GM21390 (cell line): Measurements from ENCODE around the gene CMTR2.

Source experiments
- ATAC-seq: cut with Tn5 transposase; IDR thresholded peaks from one replicate; pipeline ENCODE4 v1.9.1; 2021; ENCODE audit not compliant: unreplicated experiment

Gene CMTR2

DNA sequence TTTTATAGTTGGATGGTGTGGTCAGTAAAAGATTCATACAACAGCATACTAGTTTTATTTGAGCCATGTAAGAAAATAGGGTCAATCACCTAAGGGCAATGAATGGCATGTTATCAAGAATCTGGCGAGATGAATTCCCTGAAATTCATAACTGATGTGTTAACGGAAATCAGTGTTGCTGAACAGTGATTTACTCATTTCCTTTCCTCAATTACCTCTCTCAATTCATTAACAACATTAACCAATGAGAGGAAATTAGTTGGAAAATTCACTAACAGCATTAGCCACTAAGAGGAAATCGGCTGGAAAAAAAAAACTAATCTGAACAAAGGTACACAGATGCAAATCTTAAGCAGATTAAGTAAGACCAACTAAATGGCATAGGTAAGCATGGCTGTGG is 6.3 kb downstream of the CMTR2 start:
- ATAC-seq: no peak

DNA sequence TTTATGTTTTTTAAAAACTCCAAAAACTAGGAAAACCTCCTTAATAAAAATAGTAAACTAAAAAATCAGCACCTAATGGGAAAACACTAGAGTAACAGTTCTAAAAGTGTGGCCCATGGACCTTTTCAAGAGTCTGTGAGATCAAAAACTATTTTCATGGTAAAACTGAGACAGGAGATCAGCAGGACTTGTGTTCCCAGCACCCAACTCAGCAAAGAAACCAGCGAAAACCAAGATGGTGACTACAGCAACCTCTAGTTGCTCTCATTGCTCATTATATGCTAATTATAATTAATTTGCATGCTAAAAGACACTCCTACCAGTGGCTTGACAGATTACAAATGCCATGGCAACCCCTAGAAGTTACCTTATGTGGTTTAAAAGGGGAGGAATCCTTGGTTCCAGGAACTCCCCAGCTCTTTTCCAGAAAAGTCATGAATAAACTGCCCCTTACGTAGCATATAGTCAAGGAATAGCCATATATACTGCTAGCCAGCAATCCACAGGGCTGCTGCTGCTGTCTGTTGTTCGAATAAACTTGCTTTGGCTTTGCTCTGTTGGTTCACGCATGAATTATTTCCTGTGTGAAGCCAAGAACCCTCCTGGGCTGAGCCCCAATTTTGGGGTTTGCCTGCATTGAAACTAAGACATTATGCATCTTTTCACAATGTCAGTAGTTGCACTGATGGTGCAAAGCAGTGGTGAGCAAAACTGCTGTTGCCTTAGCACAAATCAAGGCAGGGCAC is 12.4 kb downstream of the CMTR2 start:
- ATAC-seq: no peak

GRCh38 chr16:71273384-71273783 is 15.8 kb downstream of the CMTR2 start:
- ATAC-seq: no peak

- no peak for ATAC-seq
Measured at GRCh38 chr16:71264299-71264698, 24.9 kb downstream of the CMTR2 start.

DNA sequence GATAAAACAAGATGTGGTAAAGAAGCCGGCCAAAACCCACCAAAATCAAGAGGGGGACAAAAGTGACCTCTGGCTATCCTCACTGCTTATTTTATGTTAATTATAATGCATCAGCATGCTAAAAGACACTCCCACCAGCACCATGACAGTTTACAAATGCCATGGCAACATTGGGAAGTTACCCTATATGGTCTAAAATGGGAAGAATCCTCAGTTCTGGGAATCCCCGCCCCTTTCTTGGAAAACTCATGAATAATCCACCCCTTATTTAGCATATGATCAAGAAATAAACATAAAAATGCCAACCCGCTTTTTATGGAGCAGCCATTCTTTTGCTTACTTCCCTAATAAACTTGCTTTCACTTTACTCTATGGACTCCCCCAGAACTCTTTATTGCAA is 25.6 kb downstream of the CMTR2 start:
- no peak for ATAC-seq

DNA sequence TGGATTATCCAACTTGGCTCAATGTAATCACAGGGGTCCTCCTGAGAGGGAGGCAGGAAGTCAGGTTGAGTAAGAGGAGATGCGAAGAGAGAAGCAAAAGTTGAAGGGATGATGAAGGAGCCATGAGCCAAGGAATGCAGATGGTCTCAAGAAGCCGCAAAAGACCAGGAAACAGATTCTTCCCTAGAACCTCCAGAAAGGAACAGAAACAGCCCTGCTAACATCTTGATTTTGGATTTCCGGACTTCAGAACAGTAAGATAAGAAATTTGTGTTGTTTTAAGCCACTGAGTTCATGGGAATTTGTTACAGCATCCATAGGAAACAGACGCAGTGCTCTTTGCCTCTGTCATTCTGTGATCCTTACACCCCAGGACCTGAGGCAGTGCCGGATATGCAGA is 26.8 kb downstream of the CMTR2 start:
- no peak for ATAC-seq

- ATAC-seq: no peak
Measured at GRCh38 chr16:71260995-71261394, 28.2 kb downstream of the CMTR2 start.

DNA sequence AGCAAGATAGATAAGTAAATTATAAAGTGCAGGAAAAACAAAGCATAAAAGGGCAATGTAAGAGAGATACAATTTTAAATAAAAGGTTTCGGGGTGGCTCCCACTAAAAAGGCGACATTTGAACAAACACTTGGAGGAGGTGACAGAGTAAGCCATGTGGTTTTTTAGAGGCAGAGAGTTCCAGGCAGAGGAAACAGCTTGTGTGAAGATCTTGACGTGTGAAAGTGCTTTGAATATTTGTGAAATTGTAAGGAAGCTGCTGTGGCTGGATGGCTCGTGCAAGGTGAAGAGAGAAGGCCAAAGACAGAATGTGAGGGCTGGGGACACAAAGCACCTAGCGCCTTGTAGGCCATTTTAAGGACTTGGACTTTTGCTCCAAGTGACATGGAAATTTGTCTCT is 30.1 kb downstream of the CMTR2 start:
- ATAC-seq: no peak

GRCh38 chr16:71258372-71258771 is 30.8 kb downstream of the CMTR2 start:
- ATAC-seq: no peak

DNA sequence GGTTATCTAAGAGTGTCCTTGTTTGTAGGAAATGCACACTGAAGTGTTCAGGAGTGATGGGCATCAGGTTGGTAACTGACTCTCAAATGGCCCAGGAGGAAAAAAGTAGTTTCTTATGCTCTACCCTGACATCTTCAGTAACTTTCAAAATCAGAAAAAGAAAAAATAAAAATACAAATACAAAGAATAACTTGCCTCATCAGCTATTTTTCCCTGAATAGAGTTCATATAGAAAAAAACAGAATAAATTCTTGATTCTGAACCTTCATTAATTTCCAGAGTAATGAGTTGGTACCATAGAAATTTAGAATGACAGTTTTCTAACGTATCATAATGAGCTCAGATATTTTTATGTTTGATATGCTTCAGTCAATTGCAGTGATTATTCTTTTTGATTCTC is 31.4 kb downstream of the CMTR2 start:
- ATAC-seq: no peak

- ATAC-seq: no peak
Measured at GRCh38 chr16:71255721-71256120, 33.5 kb downstream of the CMTR2 start.

DNA sequence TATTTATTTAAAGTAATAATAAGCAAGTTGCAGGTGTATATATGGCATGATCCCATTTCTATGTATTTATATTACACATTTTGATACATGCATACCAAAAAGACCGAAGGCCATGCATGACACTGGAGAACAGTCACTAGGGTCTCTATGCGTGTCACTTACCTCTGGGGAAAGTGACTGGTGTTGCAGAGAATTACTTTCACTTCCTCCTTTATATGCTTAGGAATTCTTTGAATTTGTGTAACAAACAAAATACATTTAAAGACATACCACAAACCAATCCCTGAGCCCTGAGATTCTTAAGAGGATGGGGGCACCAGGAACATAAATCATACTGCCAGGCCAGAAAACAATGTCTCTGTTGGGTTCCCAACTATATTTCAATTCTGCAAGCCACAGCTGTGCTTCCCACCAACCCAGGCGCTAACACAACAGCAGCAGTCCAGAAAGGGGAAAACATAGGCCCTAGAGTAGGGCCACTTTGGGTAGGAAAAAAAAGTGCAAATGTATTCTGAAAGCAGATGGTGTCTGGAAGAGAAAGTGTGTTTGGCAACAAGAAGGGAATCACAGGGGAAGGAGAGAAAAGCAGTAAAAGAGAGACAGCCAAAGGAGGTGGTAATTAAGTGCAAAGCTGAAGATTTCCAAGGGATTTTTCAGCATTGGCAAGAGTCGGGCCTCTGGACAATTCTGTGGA is 34.2 kb downstream of the CMTR2 start:
- no peak for ATAC-seq

DNA sequence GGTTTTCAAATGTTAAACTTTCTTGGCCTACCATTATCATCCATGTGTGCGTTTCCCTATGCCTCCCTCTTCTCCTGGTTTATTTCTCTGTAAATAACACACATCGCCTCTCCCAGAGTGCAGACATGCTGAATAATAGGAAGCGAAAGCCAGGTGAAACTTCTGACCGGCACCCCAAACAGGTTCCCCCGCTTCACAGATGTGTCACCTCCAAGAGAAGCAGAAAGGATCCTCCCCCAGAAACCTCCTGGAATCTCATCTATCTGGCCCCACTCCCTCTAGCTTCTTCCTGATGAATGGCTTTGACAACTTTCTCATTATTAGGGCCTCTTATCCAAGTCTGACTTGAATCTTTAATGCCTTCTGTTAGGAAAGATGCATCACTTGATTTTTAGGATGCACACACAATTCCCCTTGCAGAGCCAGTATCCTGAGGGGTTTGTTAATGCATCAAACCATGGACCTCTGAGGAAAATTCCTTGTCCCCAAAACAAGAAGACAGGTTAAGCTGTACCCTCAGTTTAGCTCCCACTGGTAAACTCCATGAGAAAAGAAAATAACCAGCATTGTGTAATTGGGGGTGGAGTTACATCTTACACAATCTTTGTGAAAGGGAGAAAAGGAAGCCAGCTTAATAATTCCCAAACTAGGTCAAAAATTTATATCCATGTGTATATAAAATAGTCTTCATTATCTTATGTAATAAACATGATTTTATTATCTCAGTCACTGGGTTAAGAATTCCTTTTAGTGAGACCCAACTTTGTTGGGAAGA is 38.6 kb downstream of the CMTR2 start:
- ATAC-seq: no peak

DNA sequence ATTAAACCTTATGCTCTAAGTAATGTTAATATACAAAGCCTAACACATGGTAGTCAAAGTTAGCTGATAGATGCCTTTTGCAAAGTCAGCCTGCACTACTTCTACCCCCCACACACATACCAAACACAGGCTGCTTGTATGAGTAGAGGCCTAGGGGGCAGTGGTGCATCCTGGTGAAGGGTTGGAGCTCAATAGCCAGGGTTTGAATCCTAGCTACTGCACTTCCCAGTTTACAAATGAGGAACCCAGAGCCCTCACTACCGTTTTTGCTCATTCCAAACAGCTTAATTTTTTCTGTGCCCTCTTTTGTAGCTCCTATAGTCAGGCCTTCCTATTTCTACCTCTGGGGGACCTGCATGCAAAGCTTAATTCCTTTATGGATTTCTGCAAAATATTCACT is 39.8 kb downstream of the CMTR2 start:
- ATAC-seq: no peak

DNA sequence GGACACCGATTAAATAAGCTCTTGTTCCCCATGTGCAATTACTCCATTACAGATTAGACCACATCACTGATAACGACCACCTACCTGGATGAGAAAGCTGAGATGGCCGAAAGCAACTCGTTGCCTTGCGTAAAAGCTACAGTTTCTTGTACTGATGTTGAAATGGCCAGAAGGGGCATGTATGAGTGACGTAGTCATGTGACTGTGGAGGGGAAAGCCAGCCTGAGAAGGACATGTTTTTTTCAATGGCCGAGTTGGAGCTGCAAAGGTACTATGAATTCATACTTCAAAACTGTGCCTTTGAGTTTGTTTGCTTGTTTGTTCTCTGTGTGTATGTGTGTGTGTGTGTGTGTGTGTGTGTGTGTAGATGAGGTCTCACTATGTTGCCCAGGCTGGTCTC is 41.7 kb downstream of the CMTR2 start:
- ATAC-seq: no peak

DNA sequence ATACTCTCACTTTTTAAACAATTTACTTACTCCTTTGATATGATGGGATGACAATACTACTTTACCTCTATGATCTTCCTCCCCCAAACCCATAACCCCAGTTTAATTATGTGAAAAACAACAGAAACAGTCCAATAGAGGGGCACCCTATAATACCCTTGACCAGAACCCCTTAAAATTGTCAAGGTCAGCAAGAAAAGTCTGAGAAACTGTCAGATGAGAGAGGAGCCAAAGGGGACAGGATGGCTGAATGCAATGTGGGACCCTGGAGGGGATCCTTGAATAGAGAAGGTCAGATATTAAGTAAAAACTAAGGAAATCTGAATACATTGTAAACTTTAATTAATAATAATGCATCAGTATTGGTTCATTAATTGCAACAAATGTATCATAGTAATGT is 42.9 kb downstream of the CMTR2 start:
- no peak for ATAC-seq

DNA sequence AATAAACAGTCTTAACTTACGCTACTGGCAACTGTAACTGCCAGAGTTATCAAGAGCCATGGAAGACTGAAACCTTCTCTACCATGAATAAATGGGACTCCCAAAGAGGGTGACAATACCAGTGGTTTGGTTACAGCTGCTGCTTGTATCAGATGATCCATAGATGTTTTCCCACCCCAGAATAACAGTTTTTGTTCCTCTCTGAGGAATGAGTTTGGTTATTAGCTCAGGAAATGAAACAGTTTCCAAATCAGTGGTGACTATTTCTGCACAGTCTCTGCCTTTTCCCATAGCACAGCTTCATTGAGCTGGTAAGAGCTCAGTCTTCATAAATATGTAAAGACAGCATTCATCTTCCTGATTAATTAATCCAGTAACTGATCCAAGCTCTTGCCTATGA is 44.7 kb downstream of the CMTR2 start:
- no peak for ATAC-seq

DNA sequence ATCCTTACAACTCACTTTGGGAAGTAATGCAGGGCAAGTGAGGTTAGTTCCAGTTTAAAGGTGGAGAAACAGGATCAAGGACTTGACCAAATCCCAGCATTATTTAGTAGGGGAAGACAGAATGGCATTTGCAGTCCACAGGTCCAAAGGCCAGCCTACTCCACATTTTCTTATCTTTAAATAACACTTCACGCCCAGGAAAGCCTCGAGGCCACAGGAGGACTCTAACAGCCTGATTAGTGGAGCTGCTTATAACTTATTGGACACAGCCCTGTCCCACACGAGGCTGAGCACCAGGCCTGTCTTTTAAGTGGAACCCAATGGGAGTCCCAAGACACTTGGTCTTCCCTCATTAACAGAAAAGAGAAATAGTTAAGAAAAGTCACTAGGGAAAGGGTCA is 46.6 kb downstream of the CMTR2 start:
- no peak for ATAC-seq

- ATAC-seq: no peak
Measured at GRCh38 chr16:71242036-71242435, 47.2 kb downstream of the CMTR2 start.
